Measurements from ENCODE around the gene H2BK1.

GRCh38 chr7:151240536-151240935 lies 30.2 kb upstream of the H2BK1 start:
- TF ChIP-seq, protein P1, sequence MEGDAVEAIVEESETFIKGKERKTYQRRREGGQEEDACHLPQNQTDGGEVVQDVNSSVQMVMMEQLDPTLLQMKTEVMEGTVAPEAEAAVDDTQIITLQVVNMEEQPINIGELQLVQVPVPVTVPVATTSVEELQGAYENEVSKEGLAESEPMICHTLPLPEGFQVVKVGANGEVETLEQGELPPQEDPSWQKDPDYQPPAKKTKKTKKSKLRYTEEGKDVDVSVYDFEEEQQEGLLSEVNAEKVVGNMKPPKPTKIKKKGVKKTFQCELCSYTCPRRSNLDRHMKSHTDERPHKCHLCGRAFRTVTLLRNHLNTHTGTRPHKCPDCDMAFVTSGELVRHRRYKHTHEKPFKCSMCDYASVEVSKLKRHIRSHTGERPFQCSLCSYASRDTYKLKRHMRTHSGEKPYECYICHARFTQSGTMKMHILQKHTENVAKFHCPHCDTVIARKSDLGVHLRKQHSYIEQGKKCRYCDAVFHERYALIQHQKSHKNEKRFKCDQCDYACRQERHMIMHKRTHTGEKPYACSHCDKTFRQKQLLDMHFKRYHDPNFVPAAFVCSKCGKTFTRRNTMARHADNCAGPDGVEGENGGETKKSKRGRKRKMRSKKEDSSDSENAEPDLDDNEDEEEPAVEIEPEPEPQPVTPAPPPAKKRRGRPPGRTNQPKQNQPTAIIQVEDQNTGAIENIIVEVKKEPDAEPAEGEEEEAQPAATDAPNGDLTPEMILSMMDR (IDR thresholded peaks at IDR 0.05; ENCODE audit: poor library complexity), result no peak
- TF ChIP-seq EZH2 (IDR thresholded peaks at IDR 0.05; ENCODE audit: borderline replicate concordance) (no peak), EZH2phosphoT487 (IDR thresholded peaks at IDR 0.05; ENCODE audit: low read depth, severe bottlenecking, unreplicated experiment) (no peak)

Data from hepatocyte (in vitro differentiated cells).